Right lobe of liver (tissue), 6 donors: Measurements from ENCODE around the gene MTERF1. TPM values are rescaled to one million over a fixed set of nuclear protein-coding genes. Genes with fewer than 3 reads are reported as not detected.

ENCODE experiments used
- ATAC-seq, 4 donors: fragments of 200-7000 bp; cut with Tn5 transposase; one replicate each; pipeline ENCODE4 v1.9.1; 2020; ENCODE audit warnings: mild to moderate bottlenecking in 4 of 4, moderate library complexity in 4 of 4
- DNase-seq, 3 donors: peaks; one replicate each; pipeline ENCODE4 v3.0.0-alpha.2; 2020
- H3K27ac ChIP-seq, 3 donors: fragments of 200-600 bp; one replicate each; pipeline ENCODE4 v1.8.0; 2022
- H3K27me3 ChIP-seq, 2 donors: fragments of 200-600 bp; one replicate each; pipeline ENCODE4 v1.8.0; 2022
- H3K36me3 ChIP-seq, 4 donors: fragments of 200-600 bp; sonication (generic) in 1 of 4; one replicate each; pipeline versions ENCODE4 v1.5.1 to v1.8.0; 2017 to 2022; ENCODE audit warnings: control low read depth in 1 of 4
- H3K4me1 ChIP-seq, 4 donors: fragments of 200-600 bp; sonication (generic) in 1 of 4; one replicate each; pipeline versions ENCODE4 v1.5.1 to v1.8.0; 2017 to 2022; ENCODE audit warnings: control low read depth in 1 of 4
- H3K4me3 ChIP-seq, 3 donors: fragments of 200-600 bp; one replicate each; pipeline ENCODE4 v1.8.0; 2022
- H3K9me3 ChIP-seq, 4 donors: fragments of 200-600 bp; sonication (generic) in 1 of 4; one replicate each; pipeline versions ENCODE4 v1.5.1 to v1.8.0; 2017 to 2022; ENCODE audit warnings: control low read depth in 1 of 4
- POLR2A ChIP-seq: fragments of 450-650 bp; IDR thresholded peaks from one replicate; pipeline ENCODE4 v1.6.1; 2017; ENCODE audit warnings: antibody characterized with exemption, mild to moderate bottlenecking
- WGBS: methylation state at CpG from one replicate; pipeline ENCODE4 v1.1.6; 2018; ENCODE audit warnings: low coverage, low lambda C conversion rate; ENCODE audit not compliant: insufficient coverage; ENCODE audit errors: missing lambda C conversion rate; 5-methylcytosine and 5-hydroxymethylcytosine counted together
- intact Hi-C, 2 donors: fragments of 100-400 bp; cut with DNase I; formaldehyde crosslinking; loops; one replicate each; pipeline versions ENCODE4 v1.11.2 to v1.14.1; 2022
- total RNA-seq, 6 experiments: library from RNA; depleted of rRNA in 2 of 6; stranded (reverse); fragments of >200 nt in 2 of 6; fragmentation: NEBNext Ultra II Directional in 3 of 6; extraction: Animal tissue kit (Norgen Biotek cat#: 25700) in 3 of 6; gene quantifications; one replicate each; pipeline versions ENCODE4 v1.1.0 to v1.2.4, GENCODE V29; 2016 to 2023
- TF ChIP-seq, protein P1 (sequence below), 4 donors: fragments of 200-600 bp in 3 of 4; fragments of 450-650 bp in 1 of 4; IDR thresholded peaks; one replicate each; pipeline versions ENCODE4 v1.5.1 to v1.8.0; 2016 to 2022; ENCODE audit warnings: antibody characterized with exemption in 4 of 4, mild to moderate bottlenecking in 2 of 4
- donor health status: DM: no; HTN: yes; CAD: no.
- donor health status: DM: no; HTN: no; CAD: no.
- donor health status: DM: no; HTN: no; CAD: no.
- donor health status: DM: no; HTN: yes; CAD: no.
- donor health status: DM: no; HTN: yes; CAD: no.

Gene MTERF1
- total RNA-seq, 6 experiments from 2014 or later: 4.9 to 9.9 (median 7.7) TPM

DNA sequence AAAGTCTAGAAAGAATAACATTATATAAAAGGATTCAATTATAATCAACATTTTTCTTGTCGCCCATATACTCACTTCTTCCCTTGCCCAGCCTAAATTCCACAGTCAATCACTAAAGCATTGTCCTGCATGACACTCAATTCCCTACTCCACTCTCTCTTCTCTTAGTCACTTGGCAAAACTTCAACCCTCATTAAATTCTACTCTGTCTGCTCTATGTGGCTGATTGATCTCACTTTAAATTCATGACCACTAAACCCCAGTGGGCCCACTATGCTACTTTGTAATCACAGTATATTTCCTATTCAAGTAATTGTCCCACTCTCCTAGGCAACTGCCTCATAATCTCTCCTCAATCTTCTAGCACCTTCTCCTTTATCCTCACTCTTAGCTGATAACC is 54.1 kb downstream of the MTERF1 start:
- Histone ChIP-seq H3K4me1 (no peaks in the 10 kb centered on the region), H3K9me3 (no peaks in the 10 kb centered on the region), H3K36me3 (no peaks in the 10 kb centered on the region), H3K4me3 (no peak overlapping the region), H3K27ac (no peak overlapping the region), H3K27me3 (no peaks in the 10 kb centered on the region)
- intact Hi-C loops: no loop called here
- no peak for ATAC-seq
- DNase-seq: no peak
- WGBS: 77% methylated on average over 1 of the region's 1 CpG
- TF ChIP-seq, protein P1, sequence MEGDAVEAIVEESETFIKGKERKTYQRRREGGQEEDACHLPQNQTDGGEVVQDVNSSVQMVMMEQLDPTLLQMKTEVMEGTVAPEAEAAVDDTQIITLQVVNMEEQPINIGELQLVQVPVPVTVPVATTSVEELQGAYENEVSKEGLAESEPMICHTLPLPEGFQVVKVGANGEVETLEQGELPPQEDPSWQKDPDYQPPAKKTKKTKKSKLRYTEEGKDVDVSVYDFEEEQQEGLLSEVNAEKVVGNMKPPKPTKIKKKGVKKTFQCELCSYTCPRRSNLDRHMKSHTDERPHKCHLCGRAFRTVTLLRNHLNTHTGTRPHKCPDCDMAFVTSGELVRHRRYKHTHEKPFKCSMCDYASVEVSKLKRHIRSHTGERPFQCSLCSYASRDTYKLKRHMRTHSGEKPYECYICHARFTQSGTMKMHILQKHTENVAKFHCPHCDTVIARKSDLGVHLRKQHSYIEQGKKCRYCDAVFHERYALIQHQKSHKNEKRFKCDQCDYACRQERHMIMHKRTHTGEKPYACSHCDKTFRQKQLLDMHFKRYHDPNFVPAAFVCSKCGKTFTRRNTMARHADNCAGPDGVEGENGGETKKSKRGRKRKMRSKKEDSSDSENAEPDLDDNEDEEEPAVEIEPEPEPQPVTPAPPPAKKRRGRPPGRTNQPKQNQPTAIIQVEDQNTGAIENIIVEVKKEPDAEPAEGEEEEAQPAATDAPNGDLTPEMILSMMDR (IDR thresholded peaks at IDR 0.05): no peak
- no peak for TF ChIP-seq POLR2A

DNA sequence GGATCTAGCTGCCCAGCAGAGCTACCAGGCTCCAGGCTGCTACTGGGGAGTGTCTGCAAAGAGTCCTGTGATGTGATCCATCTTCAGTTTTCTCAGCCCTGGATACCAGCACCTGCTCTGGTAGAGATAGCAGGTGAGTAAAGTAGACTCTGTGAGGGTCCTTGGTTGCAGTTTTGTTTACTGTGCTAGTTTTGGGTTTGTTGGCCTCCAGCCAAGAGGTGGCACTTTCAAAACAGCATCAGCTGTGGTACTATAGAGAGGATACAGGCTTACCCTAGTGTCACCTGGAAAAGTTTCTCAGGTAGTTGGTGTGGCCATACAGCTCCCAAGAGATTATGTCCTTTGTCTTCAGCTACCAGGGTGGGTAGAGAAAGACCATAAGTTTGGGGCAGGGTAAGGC is 56.3 kb downstream of the MTERF1 start:
- no peak for DNase-seq
- intact Hi-C loops: no loop called here
- Histone ChIP-seq H3K36me3 (no peaks in the 10 kb centered on the region), H3K4me1 (no peaks in the 10 kb centered on the region), H3K27me3 (no peaks in the 10 kb centered on the region), H3K27ac (no peak overlapping the region), H3K4me3 (no peak overlapping the region), H3K9me3 (peaks cover 0 to 3% (median 0%) of the 10 kb centered on the region in 4 donors)
- no peak for TF ChIP-seq POLR2A
- TF ChIP-seq, protein P1 (IDR thresholded peaks at IDR 0.05): no peak
- ATAC-seq: no peak

Other genes with a start within 250 kb of the MTERF1 start
- gene AKAP9, start 60.2 kb upstream of the MTERF1 start, total RNA-seq: 10 to 100 TPM; 30.9 to 63.7 (median 40.5) TPM